KMS-11 (cell line): Measurements from ENCODE around the gene OR10G2.

ENCODE experiments used
- H2AFZ ChIP-seq: fragments of 200-600 bp; sonication (generic); 2 replicates; pipeline ENCODE4 v1.6.1; 2016; ENCODE audit warnings: antibody characterized with exemption, mixed run types, low read depth
- H3K27ac ChIP-seq: fragments of 200-600 bp; sonication (generic); 2 replicates; pipeline ENCODE4 v1.6.1; 2016; ENCODE audit warnings: mild to moderate bottlenecking, mixed run types
- H3K27me3 ChIP-seq: fragments of 200-600 bp; sonication (generic); 2 replicates; pipeline ENCODE4 v1.6.1; 2017; ENCODE audit warnings: mild to moderate bottlenecking, low read depth, mixed run types, moderate library complexity; ENCODE audit not compliant: insufficient read depth
- H3K36me3 ChIP-seq: fragments of 200-600 bp; sonication (generic); 2 replicates; pipeline ENCODE4 v1.6.1; 2017; ENCODE audit warnings: mild to moderate bottlenecking, mixed run types; ENCODE audit not compliant: insufficient read depth
- H3K4me1 ChIP-seq: fragments of 200-600 bp; sonication (generic); 2 replicates; pipeline ENCODE4 v1.6.1; 2016; ENCODE audit warnings: mild to moderate bottlenecking, low read depth, mixed run types; ENCODE audit not compliant: poor library complexity, severe bottlenecking
- H3K4me2 ChIP-seq: fragments of 200-600 bp; sonication (generic); 2 replicates; pipeline ENCODE4 v1.7.0; 2016; ENCODE audit warnings: mild to moderate bottlenecking, mixed run types
- H3K4me3 ChIP-seq: fragments of 200-600 bp; sonication (generic); IDR thresholded peaks from 2 replicates; pipeline ENCODE4 v1.6.1; 2017; ENCODE audit warnings: low read depth, low read length, mixed read lengths; ENCODE audit not compliant: insufficient read depth
- H3K79me2 ChIP-seq: fragments of 200-600 bp; sonication (generic); 2 replicates; pipeline ENCODE4 v1.6.1; 2016; ENCODE audit warnings: low read depth, mixed run types; ENCODE audit not compliant: insufficient read depth
- H3K9ac ChIP-seq: fragments of 200-600 bp; sonication (generic); 2 replicates; pipeline ENCODE4 v1.6.1; 2016; ENCODE audit warnings: mild to moderate bottlenecking, mixed run types
- H4K20me1 ChIP-seq: fragments of 200-600 bp; sonication (generic); 2 replicates; pipeline ENCODE4 v1.6.1; 2016; ENCODE audit warnings: mild to moderate bottlenecking, mixed run types; ENCODE audit not compliant: insufficient read depth
- TF ChIP-seq, protein P1 (sequence below): fragments of 200-600 bp; sonication (generic); conservative IDR thresholded peaks from 2 replicates; pipeline ENCODE4 v1.6.1; 2017; ENCODE audit warnings: low read depth, mild to moderate bottlenecking, antibody characterized with exemption, low read length, moderate library complexity, mixed read lengths

OR10G2 gene, protein sequence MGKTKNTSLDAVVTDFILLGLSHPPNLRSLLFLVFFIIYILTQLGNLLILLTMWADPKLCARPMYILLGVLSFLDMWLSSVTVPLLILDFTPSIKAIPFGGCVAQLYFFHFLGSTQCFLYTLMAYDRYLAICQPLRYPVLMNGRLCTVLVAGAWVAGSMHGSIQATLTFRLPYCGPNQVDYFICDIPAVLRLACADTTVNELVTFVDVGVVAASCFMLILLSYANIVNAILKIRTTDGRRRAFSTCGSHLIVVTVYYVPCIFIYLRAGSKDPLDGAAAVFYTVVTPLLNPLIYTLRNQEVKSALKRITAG

DNA sequence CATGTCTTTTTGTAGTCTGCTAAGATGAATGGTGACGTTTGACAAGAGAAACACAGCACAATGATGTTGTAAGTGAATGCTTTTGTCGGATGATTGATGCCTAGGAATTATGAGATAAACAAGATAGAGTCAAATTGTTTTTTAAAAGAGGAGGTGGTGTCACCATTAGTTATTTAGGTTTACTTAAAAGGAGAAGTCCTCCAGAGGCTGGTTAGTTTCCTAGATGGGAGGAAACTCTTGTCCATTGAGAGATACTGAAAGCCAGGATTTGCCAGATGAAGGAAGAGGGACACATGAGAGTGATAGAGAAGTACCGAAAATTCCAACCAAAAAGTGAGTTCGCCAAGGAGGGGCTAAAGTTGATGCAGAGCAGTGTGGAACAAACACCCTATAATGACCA lies at the start of gene OR10G2:
OR10G2 (minus strand) TSS at position 101 of the 400 bp plus-strand sequence; CDS start at position 3, 98 bp downstream.
- Histone ChIP-seq H3K9ac (no peak within 1 kb of the TSS), H3K4me3 (no peak within 1 kb of the TSS), H3K36me3 (no peaks in the 10 kb centered on the region), H4K20me1 (no peaks in the 10 kb centered on the region), H3K27me3 (no peaks in the 10 kb centered on the region), H3K79me2 (no peaks in the 10 kb centered on the region), H3K27ac (no peak within 1 kb of the TSS), H2AFZ (no peak within 1 kb of the TSS), H3K4me2 (no peak within 1 kb of the TSS), H3K4me1 (peaks cover 9% of the 10 kb centered on the region)
- TF ChIP-seq, protein P1, sequence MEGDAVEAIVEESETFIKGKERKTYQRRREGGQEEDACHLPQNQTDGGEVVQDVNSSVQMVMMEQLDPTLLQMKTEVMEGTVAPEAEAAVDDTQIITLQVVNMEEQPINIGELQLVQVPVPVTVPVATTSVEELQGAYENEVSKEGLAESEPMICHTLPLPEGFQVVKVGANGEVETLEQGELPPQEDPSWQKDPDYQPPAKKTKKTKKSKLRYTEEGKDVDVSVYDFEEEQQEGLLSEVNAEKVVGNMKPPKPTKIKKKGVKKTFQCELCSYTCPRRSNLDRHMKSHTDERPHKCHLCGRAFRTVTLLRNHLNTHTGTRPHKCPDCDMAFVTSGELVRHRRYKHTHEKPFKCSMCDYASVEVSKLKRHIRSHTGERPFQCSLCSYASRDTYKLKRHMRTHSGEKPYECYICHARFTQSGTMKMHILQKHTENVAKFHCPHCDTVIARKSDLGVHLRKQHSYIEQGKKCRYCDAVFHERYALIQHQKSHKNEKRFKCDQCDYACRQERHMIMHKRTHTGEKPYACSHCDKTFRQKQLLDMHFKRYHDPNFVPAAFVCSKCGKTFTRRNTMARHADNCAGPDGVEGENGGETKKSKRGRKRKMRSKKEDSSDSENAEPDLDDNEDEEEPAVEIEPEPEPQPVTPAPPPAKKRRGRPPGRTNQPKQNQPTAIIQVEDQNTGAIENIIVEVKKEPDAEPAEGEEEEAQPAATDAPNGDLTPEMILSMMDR, result no peak

DNA sequence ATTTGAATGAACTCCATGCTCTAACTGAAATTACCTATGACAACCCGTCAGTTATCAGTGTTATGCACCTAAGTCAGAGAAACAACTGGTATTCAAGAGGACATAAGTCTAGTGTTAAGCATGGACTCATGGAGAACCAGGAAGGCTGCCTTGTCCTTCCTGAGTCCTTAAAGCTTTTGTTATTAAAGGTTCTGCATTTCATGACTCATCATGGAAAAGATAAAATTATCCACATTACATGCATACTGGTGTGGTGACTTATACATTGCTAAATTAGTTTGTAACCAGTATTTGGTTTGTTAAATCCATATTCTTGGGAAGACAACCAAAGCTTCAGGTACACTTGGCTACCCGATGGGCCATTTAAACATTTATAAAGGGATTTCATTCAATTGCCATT lies 45.3 kb upstream of the OR10G2 start:
- Histone ChIP-seq H3K79me2 (no peaks in the 10 kb centered on the region), H3K27me3 (no peaks in the 10 kb centered on the region), H3K9ac (no peak overlapping the region), H3K4me3 (no peak overlapping the region), H2AFZ (no peak overlapping the region), H4K20me1 (no peaks in the 10 kb centered on the region), H3K27ac (no peak overlapping the region), H3K4me2 (no peak overlapping the region), H3K4me1 (no peaks in the 10 kb centered on the region), H3K36me3 (no peaks in the 10 kb centered on the region)
- TF ChIP-seq, protein P1, result no peak

DNA sequence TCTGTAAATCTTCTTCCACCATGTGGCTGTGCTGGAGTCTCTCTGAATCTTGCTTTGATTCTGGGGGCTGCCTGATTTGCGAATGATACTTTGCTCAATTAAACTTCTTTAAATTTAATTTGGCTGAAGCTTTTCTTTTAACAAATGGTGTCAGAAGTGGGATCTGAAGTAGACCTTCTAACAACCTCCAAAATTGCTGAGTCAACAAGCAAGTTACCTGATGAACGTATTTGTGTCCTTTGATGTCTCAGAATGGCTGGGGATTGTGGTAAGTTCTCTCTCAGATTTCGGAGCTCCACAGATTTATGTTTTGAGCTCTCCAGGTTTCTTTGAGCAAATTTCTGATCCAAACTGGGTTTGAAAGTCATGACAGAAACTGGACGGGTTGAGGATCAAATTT lies 40.8 kb upstream of the OR10G2 start:
- Histone ChIP-seq H3K79me2 (no peaks in the 10 kb centered on the region), H4K20me1 (no peaks in the 10 kb centered on the region), H3K4me1 (no peaks in the 10 kb centered on the region), H3K4me3 (no peak overlapping the region), H3K27ac (no peak overlapping the region), H3K36me3 (no peaks in the 10 kb centered on the region), H3K9ac (no peak overlapping the region), H2AFZ (no peak overlapping the region), H3K4me2 (no peak overlapping the region), H3K27me3 (no peaks in the 10 kb centered on the region)
- TF ChIP-seq, protein P1, result no peak

DNA sequence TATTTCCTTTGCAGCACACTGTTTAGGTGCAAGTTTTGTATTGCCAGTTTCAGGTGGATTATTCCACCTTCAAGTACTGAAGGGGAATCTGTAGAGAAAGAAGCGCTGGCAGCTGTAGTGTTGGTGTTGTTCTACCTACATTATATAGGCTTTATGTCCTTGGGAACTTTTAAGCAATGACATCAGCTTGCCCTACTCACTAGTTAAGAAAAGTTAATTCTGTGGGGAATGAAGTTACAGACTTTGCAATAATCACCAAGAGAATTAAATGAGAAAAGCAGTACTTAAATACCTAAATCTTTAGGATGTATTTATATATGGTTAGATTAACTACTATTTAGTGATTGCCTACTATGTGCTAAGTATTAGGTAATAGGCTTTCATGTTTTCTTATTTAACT lies 39.0 kb upstream of the OR10G2 start, which contains the start of gene OR4E1:
OR4E1 (minus strand) TSS at position 101 of the 400 bp plus-strand sequence. CDS start 2,883 bp downstream, outside the sequence.
- Histone ChIP-seq H3K4me3 (no peak within 1 kb of the TSS), H3K4me2 (no peak within 1 kb of the TSS), H2AFZ (no peak within 1 kb of the TSS), H3K36me3 (no peaks in the 10 kb centered on the region), H3K27ac (no peak within 1 kb of the TSS), H3K79me2 (no peaks in the 10 kb centered on the region), H3K9ac (no peak within 1 kb of the TSS), H3K27me3 (no peaks in the 10 kb centered on the region), H4K20me1 (no peaks in the 10 kb centered on the region), H3K4me1 (no peaks in the 10 kb centered on the region)
- TF ChIP-seq, protein P1, result no peak
